GM21576 (cell line): ENCODE data around the gene RBM43.
"Not testable (repeated sequence)": the region's sequence is repeated elsewhere in the genome, so short reads cannot be mapped to it uniquely, and the experiment has no call there.

Experiments
- ATAC-seq: cut with Tn5 transposase; IDR thresholded peaks from one replicate; pipeline ENCODE4 v1.9.1; 2021; ENCODE audit warnings: mild to moderate bottlenecking, moderate library complexity; ENCODE audit not compliant: unreplicated experiment

The RBM43 gene

GRCh38 chr2:151261231-151261976 lies at the start of gene RBM43:
Gene RBM43 (minus strand): TSS chr2:151261863. CDS start chr2:151261727, 136 bp downstream.
- ATAC-seq, result peak; percentile 93

- ATAC-seq, result not testable (repeated sequence)
These were observed 48.6 kb upstream of the RBM43 start for GRCh38 chr2:151310313-151310712.

- no peak for ATAC-seq
These were observed 45.0 kb upstream of the RBM43 start for GRCh38 chr2:151306621-151307020.

GRCh38 chr2:151305129-151305691 lies 43.5 kb upstream of the RBM43 start:
- no peak for ATAC-seq

- ATAC-seq, result no peak
These were observed 41.2 kb upstream of the RBM43 start for GRCh38 chr2:151302879-151303278.

- ATAC-seq, result no peak
These were observed 40.7 kb upstream of the RBM43 start for GRCh38 chr2:151302404-151302803.

GRCh38 chr2:151299920-151300539 lies 38.4 kb upstream of the RBM43 start:
- no peak for ATAC-seq

- ATAC-seq, result peak; percentile 95
These were observed 36.2 kb upstream of the RBM43 start for GRCh38 chr2:151297882-151298281.

GRCh38 chr2:151295926-151296325 lies 34.3 kb upstream of the RBM43 start:
- not testable (repeated sequence) for ATAC-seq

- no peak for ATAC-seq
These were observed 30.9 kb upstream of the RBM43 start for GRCh38 chr2:151292546-151292945.

GRCh38 chr2:151292141-151292540 lies 30.5 kb upstream of the RBM43 start:
- ATAC-seq, result no peak

- no peak for ATAC-seq
These were observed 29.6 kb upstream of the RBM43 start for GRCh38 chr2:151291224-151291623.

- peak; percentile 10 for ATAC-seq
These were observed 28.6 kb upstream of the RBM43 start for GRCh38 chr2:151289972-151290866.

- ATAC-seq, result no peak
These were observed 26.0 kb upstream of the RBM43 start for GRCh38 chr2:151287513-151288250.

GRCh38 chr2:151282401-151282800 lies 20.7 kb upstream of the RBM43 start:
- ATAC-seq, result no peak

GRCh38 chr2:151280271-151280670 lies 18.6 kb upstream of the RBM43 start:
- ATAC-seq, result no peak

GRCh38 chr2:151278487-151278886 lies 16.8 kb upstream of the RBM43 start:
- no peak for ATAC-seq

- ATAC-seq, result no peak
These were observed 15.4 kb upstream of the RBM43 start for GRCh38 chr2:151277067-151277466.

- ATAC-seq, result no peak
These were observed 13.6 kb upstream of the RBM43 start for GRCh38 chr2:151275291-151275690.

- no peak for ATAC-seq
These were observed 10.2 kb upstream of the RBM43 start for GRCh38 chr2:151271824-151272223.
